ENCODE results near the gene KIRREL3.
"Not testable (repeated sequence)": the region's sequence is repeated elsewhere in the genome, so short reads cannot be mapped to it uniquely, and the experiment has no call there.

The KIRREL3 gene

GRCh38 chr11:126400019-126400418, 600.6 kb downstream of the KIRREL3 start:
- no peak for DNase-seq (ENCODE audit: low read depth)

- no peak for DNase-seq (ENCODE audit: low read depth)
These were observed 601.8 kb downstream of the KIRREL3 start for GRCh38 chr11:126398721-126399120.

DNA sequence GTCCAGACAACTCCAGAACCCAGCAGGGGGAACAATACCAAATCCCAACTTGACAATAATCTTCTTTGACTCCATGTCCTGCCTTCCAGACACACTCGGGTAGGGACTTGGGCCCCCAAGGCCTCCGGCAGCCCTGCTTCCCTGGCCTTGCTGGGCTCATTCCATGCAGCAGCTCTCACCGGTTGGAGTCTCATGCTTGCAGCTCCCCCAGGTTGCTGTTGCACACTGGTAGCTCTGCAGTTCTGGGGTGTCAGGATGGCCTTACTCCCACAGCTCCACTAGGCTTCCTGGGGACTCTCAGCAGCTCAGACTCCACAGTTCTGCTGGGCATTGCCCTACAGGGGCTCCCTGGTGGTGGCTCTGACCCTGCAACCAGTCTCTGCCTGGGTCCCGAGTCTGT, 602.3 kb downstream of the KIRREL3 start:
- no peak for DNase-seq (ENCODE audit: low read depth)

DNA sequence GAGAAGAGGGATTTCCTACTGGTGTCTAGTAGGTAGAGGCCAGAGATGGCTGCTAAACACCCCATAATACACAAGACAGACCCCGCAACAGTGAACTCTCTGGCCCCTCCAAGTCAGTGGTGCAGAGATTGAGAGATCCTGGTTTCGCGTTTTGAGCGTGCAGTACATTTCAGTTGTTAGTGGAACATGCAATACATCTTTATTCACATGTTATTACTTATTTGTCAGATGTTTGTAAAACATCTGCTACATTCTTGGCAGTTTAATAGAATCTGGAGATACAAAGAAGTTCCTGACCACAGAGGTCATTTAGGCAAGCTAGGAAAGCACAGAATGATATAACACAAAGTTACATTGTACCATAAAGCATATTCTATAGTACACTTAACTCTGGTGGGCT, 603.6 kb downstream of the KIRREL3 start:
- no peak for DNase-seq (ENCODE audit: low read depth)

DNA sequence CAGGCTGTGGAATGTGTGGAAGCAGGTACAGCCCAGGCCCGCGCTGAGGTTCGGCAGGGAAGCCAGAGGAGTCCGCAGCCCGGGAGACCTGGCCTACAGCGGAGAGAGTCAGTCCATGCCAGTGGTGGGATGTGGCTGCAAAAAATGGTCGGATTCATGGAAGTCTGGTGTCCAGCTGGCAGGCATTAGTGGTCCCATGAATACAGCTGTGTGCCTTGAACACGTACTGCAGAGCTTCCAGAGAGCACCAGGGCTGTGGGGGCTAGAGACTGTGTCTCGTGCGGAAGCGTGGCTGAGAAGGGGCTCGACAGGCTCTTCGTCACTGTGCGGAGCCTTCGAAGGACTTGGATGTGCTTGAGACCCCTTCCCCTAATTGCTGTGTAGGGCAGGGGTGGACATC, 604.3 kb downstream of the KIRREL3 start:
- DNase-seq (ENCODE audit: low read depth), result not testable (repeated sequence)

DNA sequence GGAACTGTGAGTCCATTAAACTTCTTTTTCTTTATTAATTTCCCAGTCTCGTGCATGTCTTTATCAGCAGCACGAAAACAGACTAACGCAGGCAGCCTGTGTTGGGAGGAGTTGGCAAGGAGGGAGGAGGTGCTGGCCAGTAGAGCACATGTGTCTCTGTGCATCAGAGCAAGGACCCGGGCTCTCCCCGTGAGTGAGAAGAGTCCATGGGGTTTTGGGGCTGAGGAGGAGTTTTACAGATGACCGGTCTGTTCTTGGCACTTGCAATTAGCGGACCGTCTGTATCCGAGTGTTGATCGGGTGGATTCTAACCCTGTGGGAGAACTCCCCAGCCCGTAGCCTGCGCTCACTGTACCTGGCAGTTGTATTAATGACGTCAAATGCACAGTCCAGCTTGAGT, 604.8 kb downstream of the KIRREL3 start:
- not testable (repeated sequence) for DNase-seq (ENCODE audit: low read depth)

GRCh38 chr11:126394634-126395072, 605.9 kb downstream of the KIRREL3 start:
- not testable (repeated sequence) for DNase-seq (ENCODE audit: low read depth)

- DNase-seq (ENCODE audit: low read depth), result no peak
These were observed 606.5 kb downstream of the KIRREL3 start for GRCh38 chr11:126394036-126394435.

DNA sequence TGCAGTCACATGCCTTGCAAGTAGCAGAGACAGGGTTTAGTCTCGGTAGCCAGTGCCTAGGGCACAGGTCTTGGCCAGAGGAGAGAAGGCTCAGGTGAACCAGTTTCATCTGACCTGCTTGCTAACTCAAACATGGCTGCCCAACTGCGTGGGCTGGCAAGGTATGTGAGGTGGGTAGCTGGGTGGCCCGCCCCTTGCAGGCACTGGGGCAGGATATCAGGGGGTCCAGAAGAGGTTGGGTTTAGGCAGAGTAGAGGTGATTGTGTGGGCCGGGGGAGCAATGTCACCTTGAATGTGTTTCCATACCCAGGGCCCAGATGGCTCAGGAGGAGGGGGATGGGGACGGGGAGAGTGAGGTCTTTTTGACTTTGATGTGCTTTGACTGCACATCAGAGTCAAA, 607.4 kb downstream of the KIRREL3 start:
- no peak for DNase-seq (ENCODE audit: low read depth)

DNA sequence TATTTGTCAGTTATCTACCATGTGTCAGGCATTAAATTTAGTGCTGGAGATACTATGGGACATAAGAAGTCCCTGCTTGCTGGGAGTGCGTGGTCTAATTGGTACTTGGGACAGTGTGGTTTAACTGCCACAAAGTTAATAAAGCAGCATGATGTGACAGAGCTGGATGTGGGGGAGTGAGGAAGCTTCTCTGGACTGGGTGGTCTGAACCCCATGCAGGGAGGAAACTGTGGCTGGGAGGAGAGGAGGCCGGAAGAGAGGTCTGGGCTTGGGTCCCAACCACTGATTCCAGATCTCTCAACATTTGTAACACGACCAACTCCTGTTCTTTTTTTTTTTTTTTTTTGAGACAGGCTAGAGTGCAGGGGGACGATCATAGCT, 607.9 kb downstream of the KIRREL3 start:
- no peak for DNase-seq (ENCODE audit: low read depth)

DNA sequence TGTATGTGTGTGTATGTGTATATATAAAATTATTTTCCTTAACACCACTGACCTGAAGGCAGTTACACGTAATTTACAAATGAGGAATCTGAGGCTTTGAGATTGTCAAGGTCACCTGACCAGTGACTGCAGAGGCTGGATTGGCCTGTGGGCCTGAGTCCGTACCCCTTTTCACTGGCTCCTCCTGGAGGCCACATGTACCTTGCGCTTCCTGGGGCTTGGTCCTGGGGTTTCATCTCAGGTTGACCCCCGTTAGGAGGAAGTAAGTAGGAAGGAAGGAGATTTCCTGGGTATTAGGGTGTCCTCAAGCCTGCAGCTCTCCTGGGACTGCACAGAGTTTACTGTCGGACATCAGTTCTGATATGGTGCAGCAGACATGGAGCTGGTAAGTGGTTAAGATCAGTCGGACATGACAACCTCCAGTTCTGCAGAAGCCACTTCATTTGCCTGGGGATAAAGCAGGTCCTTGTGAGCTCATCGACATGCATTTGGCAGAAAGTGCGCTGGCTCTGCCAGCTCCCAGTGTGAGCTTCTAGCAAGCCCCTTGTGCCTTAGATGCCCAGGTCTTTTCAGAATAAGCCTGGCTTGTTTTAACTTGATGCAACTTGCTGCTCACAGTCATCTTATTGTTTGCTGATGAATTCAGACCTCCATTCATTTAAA, 608.5 kb downstream of the KIRREL3 start:
- no peak for DNase-seq (ENCODE audit: low read depth)

DNA sequence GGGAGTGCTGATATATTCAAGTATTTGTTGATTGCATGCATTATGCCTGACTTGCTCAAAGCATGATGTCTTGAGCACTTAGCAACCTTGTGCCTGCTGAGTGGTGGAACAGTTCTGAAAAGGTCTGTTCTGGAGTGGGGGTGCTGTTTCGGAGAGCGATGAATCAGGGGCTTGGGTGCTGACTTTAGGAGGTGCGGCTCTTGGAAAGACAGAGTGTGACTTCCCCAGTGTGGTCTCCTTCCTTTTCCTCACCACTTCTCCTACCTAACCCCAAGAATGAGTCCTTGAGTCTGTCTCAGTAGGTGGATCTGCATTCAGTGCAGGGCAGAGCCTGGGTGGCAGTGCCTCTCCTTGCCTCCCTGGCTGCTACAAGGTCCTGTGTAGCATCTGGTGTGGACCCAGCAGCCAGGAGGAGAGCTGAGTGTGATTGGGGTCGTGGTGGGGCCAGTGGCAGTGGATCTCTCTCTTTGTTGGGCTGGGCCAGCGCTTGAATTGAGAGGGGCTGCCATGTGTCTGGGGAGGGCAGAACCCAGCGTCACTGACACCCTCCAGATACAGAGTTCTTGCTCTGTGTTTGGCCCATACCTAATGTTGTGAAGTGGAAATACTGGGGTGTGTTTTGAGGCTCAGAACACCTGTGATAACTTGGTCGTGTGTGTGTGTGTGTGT, 609.1 kb downstream of the KIRREL3 start:
- no peak for DNase-seq (ENCODE audit: low read depth)

- DNase-seq (ENCODE audit: low read depth), result no peak
These were observed 610.2 kb downstream of the KIRREL3 start for GRCh38 chr11:126390272-126390867.

DNA sequence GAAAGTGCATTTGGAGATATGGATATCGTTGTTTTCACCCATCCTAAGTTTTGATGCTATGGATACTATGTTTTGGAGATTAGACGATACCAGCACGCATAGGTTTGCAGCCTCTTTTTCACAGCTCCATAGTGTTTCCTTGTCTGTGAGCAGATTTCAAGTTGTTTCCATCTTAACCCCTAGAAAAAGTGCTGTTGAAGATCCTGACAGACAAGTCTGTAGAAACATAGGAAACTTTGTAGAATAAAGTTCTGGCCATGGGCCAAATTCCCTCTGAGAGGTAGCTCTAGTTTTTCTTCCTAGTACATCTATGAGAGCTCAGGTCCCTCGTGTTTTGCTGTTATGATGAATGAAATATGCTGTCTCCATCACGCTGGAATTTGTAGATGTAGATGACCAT, 612.7 kb downstream of the KIRREL3 start:
- DNase-seq (ENCODE audit: low read depth), result no peak

- not testable (repeated sequence) for DNase-seq (ENCODE audit: low read depth)
These were observed 613.9 kb downstream of the KIRREL3 start for GRCh38 chr11:126386729-126387071.

- DNase-seq (ENCODE audit: low read depth), result no peak
These were observed 614.4 kb downstream of the KIRREL3 start for GRCh38 chr11:126385991-126386728.

DNA sequence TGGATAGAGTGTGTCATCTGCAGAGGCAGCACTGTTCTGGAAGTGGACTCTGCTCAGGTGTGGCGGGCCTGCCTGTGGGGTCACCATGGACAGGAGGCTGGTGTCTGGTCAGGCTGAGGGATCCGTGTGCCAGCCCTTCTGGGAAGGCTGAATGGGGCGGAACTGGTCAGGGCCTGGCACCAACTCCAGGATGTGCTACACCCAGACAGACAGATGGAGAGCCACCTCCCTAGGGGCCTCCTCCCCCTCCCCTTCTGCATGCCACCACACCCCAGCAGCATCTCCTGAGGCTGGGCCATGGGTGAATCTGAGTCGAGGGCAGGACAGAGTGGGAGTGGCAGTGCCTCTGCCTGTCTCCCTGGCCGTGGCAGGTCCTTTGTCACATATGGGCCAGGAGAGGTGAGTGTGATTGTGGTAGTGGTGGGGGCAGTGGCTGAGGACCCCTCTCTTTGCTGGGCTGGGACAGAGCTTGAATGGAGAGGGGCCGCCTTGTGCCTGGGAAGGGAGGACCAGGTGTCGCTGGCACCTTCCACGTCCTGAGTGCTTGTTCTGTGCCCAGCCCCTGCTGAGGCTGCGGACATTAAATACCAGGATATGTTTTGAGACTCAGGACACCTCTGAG, 616.0 kb downstream of the KIRREL3 start:
- DNase-seq (ENCODE audit: low read depth), result no peak

- no peak for DNase-seq (ENCODE audit: low read depth)
These were observed 616.9 kb downstream of the KIRREL3 start for GRCh38 chr11:126383339-126384335.

DNA sequence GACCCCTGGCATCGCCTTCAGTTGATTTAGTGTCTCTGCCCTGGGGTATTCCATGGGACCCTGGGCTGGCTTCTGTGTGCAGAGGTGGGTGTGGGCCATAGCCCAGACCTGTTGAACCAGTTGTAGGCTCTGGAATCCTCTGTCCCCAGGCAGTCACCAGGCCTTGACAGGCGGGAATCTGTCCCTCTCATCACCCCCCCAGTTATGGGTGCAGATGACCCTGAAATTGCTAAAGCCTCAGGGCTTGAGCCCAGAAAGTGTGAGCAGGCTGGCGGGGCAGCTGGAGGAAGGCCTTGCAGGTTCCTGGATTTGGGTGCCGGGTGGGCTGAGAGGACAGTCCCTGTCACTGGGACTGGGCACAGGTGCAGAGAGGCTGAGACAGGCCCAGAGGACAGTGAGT, 617.9 kb downstream of the KIRREL3 start:
- DNase-seq (ENCODE audit: low read depth), result not testable (repeated sequence)

- not testable (repeated sequence) for DNase-seq (ENCODE audit: low read depth)
These were observed 618.6 kb downstream of the KIRREL3 start for GRCh38 chr11:126381960-126382359.

GRCh38 chr11:126380909-126381308, 619.7 kb downstream of the KIRREL3 start:
- DNase-seq (ENCODE audit: low read depth), result no peak
